ENCODE measurements around the gene AOPEP.

GRCh38 chr9:94866770-94867169 is 140.3 kb downstream of the AOPEP start:
- TF ChIP-seq, protein P1, sequence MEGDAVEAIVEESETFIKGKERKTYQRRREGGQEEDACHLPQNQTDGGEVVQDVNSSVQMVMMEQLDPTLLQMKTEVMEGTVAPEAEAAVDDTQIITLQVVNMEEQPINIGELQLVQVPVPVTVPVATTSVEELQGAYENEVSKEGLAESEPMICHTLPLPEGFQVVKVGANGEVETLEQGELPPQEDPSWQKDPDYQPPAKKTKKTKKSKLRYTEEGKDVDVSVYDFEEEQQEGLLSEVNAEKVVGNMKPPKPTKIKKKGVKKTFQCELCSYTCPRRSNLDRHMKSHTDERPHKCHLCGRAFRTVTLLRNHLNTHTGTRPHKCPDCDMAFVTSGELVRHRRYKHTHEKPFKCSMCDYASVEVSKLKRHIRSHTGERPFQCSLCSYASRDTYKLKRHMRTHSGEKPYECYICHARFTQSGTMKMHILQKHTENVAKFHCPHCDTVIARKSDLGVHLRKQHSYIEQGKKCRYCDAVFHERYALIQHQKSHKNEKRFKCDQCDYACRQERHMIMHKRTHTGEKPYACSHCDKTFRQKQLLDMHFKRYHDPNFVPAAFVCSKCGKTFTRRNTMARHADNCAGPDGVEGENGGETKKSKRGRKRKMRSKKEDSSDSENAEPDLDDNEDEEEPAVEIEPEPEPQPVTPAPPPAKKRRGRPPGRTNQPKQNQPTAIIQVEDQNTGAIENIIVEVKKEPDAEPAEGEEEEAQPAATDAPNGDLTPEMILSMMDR (IDR thresholded peaks at IDR 0.05), result no peak
- no peak for TF ChIP-seq POLR2A (IDR thresholded peaks at IDR 0.05)

Measured in thyroid gland (tissue), 4 donors.